Measurements from ENCODE around the gene SNN. TPM values are rescaled to one million over a fixed set of nuclear protein-coding genes. Genes with fewer than 3 reads are reported as not detected.
A peak's percentile ranks its signal among the peaks of the same experiment; 100 is the strongest.

Gene SNN
- total and polyA plus RNA-seq, 3 experiments from 2014 or later: 5.8 to 10.6 (median 6.0) TPM

DNA sequence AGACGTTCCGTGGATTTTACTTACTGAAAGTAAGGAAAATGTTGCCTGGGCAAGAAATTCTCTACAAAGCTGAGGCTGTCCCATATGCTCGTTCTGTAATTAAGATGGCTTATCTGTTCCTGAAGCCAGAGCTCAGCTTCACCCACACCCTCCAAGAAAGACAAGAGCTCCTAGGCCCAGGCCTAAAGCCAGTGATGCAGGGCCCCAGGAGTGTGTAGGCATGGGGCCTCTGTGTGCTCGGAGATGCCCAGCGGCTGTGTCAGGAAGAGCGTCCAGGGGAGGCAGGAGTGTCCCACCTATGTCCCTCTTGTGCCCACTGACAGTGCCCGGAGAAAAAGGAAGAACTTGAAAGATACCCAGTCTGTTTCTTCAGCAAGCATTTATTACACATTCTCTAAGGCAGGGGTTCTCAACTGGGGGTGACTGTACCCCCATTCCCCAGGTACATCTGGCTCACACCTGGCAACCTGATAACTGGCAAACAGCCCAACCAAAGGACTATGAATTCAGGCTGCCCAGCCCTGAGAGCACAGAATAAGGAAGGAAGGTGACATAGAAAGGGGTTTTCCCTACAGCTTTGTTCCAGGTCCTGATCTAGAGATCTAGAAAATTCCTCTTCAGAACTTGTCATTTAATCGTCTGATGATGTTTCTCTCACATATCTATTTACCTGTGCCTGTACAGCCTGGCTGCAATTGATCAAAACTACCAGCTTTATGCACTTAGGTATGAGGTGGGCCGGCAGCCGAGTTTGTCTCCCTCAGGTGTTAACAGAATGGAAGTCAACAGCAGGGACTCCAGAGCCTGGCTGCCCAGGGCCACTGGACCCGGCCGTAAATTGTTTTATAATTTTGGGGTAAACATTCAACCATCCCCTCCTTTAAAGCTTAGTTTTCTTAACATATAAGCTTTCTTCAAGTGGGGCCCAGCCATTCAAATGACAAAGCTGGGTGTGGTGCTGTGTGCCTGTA lies 12.0 kb downstream of the SNN start:
- ChIA-PET POLR2A (interaction anchor here (0.9 kb wide), 1 partner anchor 11 kb away, joined by 3 read pairs; no protein-coding TSS in a partner anchor), CTCF (interaction anchor here (0.8 to 1.4 kb wide), 3 partner anchors 11 to 284 kb away, joined by 3 read pairs; no protein-coding TSS in a partner anchor)
- no peaks in the 10 kb centered on the region for H3K27me3 Mint-ChIP-seq
- Histone ChIP-seq H3K27ac (ENCODE audit: low read depth, low read length) (no peak overlapping the region), H3K9me3 (ENCODE audit: low read length) (no peaks in the 10 kb centered on the region), H3K4me3 (ENCODE audit: low read length) (no peak overlapping the region), H3K4me1 (ENCODE audit: insufficient read depth, low read length) (peaks cover 24% of the 10 kb centered on the region), H3K27me3 (ENCODE audit: insufficient read depth, low read length, poor library complexity, severe bottlenecking) (no peaks in the 10 kb centered on the region), H3K36me3 (ENCODE audit: insufficient read depth, low read length) (peaks cover 45% of the 10 kb centered on the region)
- H3K27ac Mint-ChIP-seq: peak overlapping the region in 7 of 8 donors; percentile 3 to 91 (median 80)
- peak overlapping the region in 1 of 7 donors; percentile 26 for H3K4me3 Mint-ChIP-seq
- peaks cover 11 to 93% (median 33%) of the 10 kb centered on the region in 3 donors for H3K36me3 Mint-ChIP-seq
- H3K9me3 Mint-ChIP-seq: no peaks in the 10 kb centered on the region
- peaks cover 32 to 70% (median 37%) of the 10 kb centered on the region in 3 donors for H3K4me1 Mint-ChIP-seq
- DNase-seq: no peak

DNA sequence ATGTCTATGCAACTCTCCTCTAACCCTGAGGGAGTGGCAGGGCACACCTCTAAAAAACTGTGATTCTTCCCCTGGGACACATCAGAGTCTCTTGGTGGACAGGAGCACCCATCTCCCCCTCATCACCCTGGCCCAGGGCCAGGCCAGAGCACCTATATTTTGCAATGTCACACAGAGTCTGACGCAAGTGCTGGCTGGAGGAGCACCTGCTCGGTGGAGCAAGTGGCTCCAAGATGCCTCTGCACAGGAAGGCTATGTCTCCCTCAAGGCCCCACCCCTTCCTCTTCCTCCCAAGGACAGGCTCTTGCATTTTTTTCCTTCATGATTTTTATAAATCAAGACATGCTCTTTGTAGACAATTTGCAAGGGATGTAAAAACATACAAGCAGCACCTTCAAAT lies 13.3 kb downstream of the SNN start:
- ChIA-PET POLR2A (no interaction called here), CTCF (interaction anchor here (1.1 kb wide), 1 partner anchor 33 kb away, joined by 3 read pairs; no protein-coding TSS in a partner anchor)
- no peaks in the 10 kb centered on the region for H3K27me3 Mint-ChIP-seq
- Histone ChIP-seq H3K27me3 (ENCODE audit: insufficient read depth, low read length, poor library complexity, severe bottlenecking) (no peaks in the 10 kb centered on the region), H3K36me3 (ENCODE audit: insufficient read depth, low read length) (peaks cover 52% of the 10 kb centered on the region), H3K27ac (ENCODE audit: low read depth, low read length) (no peak overlapping the region), H3K9me3 (ENCODE audit: low read length) (no peaks in the 10 kb centered on the region), H3K4me3 (ENCODE audit: low read length) (no peak overlapping the region), H3K4me1 (ENCODE audit: insufficient read depth, low read length) (peaks cover 24% of the 10 kb centered on the region)
- H3K27ac Mint-ChIP-seq: peak overlapping the region; percentile 53 to 85 (median 80)
- peak overlapping the region in 4 of 7 donors; percentile 14 to 56 (median 42) for H3K4me3 Mint-ChIP-seq
- peaks cover 29 to 62% (median 33%) of the 10 kb centered on the region in 3 donors for H3K4me1 Mint-ChIP-seq
- no peak for DNase-seq
- H3K9me3 Mint-ChIP-seq: no peaks in the 10 kb centered on the region
- H3K36me3 Mint-ChIP-seq: peaks cover 11 to 94% (median 35%) of the 10 kb centered on the region in 3 donors

DNA sequence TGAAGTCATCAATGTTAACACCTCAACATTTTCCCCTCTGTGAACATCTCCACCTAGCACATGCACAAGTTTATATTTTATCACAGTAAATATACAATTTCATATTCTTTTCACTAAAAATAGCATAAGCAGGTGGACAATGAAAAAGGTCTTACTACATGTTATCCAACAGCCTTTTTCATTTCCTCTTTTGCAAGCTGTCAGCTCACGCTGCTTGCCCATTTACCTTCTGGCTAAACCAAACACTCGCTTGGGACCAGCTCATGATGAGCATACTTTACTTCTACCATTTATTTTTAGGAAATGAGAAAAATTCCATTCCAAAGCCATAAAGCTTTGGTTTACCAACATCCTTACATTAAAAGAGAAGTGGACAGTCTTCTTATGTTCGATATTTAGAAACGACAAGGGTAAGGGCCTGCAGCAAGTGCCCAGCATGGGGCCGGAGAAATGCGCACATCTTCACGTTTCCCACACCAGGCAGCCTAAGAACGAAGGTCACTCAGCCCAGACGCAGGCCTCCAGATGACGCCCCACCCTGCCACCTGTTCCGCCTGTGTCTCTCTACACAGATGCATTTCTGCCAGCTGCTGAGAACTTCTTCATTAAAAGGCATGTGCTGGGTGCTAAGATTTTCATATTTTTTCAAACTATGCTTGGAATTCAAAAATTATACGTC lies 13.9 kb downstream of the SNN start:
- no peaks in the 10 kb centered on the region for H3K27me3 Mint-ChIP-seq
- Histone ChIP-seq H3K27me3 (ENCODE audit: insufficient read depth, low read length, poor library complexity, severe bottlenecking) (no peaks in the 10 kb centered on the region), H3K4me1 (ENCODE audit: insufficient read depth, low read length) (peaks cover 24% of the 10 kb centered on the region), H3K36me3 (ENCODE audit: insufficient read depth, low read length) (peaks cover 46% of the 10 kb centered on the region), H3K4me3 (ENCODE audit: low read length) (no peak overlapping the region), H3K9me3 (ENCODE audit: low read length) (no peaks in the 10 kb centered on the region), H3K27ac (ENCODE audit: low read depth, low read length) (no peak overlapping the region)
- peak overlapping the region in 7 of 8 donors; percentile 53 to 85 (median 79) for H3K27ac Mint-ChIP-seq
- ChIA-PET CTCF (interaction anchor here (1.1 kb wide), 1 partner anchor 33 kb away, joined by 3 read pairs; no protein-coding TSS in a partner anchor), POLR2A (no interaction called here)
- H3K4me1 Mint-ChIP-seq: peaks cover 29 to 58% (median 33%) of the 10 kb centered on the region in 3 donors
- DNase-seq: no peak
- H3K4me3 Mint-ChIP-seq: peak overlapping the region in 3 of 7 donors; percentile 38 to 56 (median 47)
- peaks cover 16 to 94% (median 35%) of the 10 kb centered on the region in 3 donors for H3K36me3 Mint-ChIP-seq
- H3K9me3 Mint-ChIP-seq: no peaks in the 10 kb centered on the region

DNA sequence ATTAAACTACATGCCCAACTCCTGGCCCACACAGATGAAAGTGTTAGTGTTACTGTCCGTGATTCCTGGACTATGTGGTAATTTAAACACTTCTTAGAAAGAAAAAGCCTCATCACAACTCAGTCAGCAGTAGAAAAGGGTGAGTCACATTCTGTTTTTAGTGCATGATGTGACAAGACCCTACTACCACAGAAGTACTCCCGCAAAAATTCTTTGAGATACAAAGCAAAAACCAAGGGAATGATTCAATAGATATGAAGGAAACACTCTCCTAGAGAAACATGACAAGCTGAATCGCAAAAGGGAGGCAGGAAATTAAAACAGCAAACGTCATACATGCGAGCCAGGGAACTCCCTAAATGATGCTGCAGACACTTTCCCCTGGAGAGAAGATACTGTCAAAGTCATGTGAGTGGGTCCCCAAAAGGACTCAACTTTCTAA lies 14.4 kb downstream of the SNN start:
- H3K27me3 ChIP-seq (ENCODE audit: insufficient read depth, low read length, poor library complexity, severe bottlenecking): no peaks in the 10 kb centered on the region
- H3K4me1 Mint-ChIP-seq: peaks cover 27 to 52% (median 33%) of the 10 kb centered on the region in 3 donors
- no peak overlapping the region for H3K4me3 Mint-ChIP-seq
- no peaks in the 10 kb centered on the region for H3K27me3 Mint-ChIP-seq
- ChIA-PET CTCF (no interaction called here), POLR2A (no interaction called here)
- no peaks in the 10 kb centered on the region for H3K9me3 ChIP-seq (ENCODE audit: low read length)
- no peak overlapping the region for H3K4me3 ChIP-seq (ENCODE audit: low read length)
- DNase-seq: no peak
- peaks cover 24% of the 10 kb centered on the region for H3K4me1 ChIP-seq (ENCODE audit: insufficient read depth, low read length)
- peaks cover 52% of the 10 kb centered on the region for H3K36me3 ChIP-seq (ENCODE audit: insufficient read depth, low read length)
- H3K9me3 Mint-ChIP-seq: no peaks in the 10 kb centered on the region
- H3K27ac ChIP-seq (ENCODE audit: low read depth, low read length): no peak overlapping the region
- H3K27ac Mint-ChIP-seq: peak overlapping the region in 6 of 8 donors; percentile 2 to 54 (median 29)
- peaks cover 16 to 94% (median 33%) of the 10 kb centered on the region in 3 donors for H3K36me3 Mint-ChIP-seq

DNA sequence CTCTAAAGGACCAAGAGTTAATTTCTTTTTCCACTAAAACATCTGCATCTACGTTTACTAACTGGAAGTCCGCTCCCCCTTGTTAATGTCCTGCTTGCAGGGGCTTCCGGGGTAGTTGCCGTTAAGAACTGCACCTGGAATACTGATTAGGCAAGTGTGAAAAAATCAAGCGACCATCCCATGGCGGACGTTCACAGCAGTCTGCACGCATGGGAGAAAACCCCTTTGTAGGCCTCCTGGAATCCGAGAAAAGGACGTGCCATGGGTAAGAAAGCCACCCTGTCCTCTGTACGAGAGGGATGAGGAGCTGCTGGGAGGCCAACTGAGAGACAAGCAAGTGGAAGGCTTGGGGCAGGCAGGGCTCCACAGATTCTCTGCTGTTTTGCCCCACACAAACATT lies 14.9 kb downstream of the SNN start:
- Mint-ChIP-seq H3K4me1 (peaks cover 26 to 48% (median 33%) of the 10 kb centered on the region in 3 donors), H3K36me3 (peaks cover 16 to 94% (median 34%) of the 10 kb centered on the region in 3 donors), H3K9me3 (no peaks in the 10 kb centered on the region), H3K27me3 (no peaks in the 10 kb centered on the region), H3K4me3 (no peak overlapping the region), H3K27ac (peak overlapping the region in 3 of 8 donors; percentile 27 to 68 (median 40))
- DNase-seq: no peak
- H3K4me1 ChIP-seq (ENCODE audit: insufficient read depth, low read length): peaks cover 24% of the 10 kb centered on the region
- H3K36me3 ChIP-seq (ENCODE audit: insufficient read depth, low read length): peaks cover 52% of the 10 kb centered on the region
- CTCF ChIA-PET: interaction anchor here (1.2 kb wide), 1 partner anchor 31 kb away, joined by 5 read pairs; no protein-coding TSS in a partner anchor
- POLR2A ChIA-PET: no interaction called here
- H3K27ac ChIP-seq (ENCODE audit: low read depth, low read length): no peak overlapping the region
- H3K27me3 ChIP-seq (ENCODE audit: insufficient read depth, low read length, poor library complexity, severe bottlenecking): no peaks in the 10 kb centered on the region
- H3K9me3 ChIP-seq (ENCODE audit: low read length): no peaks in the 10 kb centered on the region
- no peak overlapping the region for H3K4me3 ChIP-seq (ENCODE audit: low read length)

DNA sequence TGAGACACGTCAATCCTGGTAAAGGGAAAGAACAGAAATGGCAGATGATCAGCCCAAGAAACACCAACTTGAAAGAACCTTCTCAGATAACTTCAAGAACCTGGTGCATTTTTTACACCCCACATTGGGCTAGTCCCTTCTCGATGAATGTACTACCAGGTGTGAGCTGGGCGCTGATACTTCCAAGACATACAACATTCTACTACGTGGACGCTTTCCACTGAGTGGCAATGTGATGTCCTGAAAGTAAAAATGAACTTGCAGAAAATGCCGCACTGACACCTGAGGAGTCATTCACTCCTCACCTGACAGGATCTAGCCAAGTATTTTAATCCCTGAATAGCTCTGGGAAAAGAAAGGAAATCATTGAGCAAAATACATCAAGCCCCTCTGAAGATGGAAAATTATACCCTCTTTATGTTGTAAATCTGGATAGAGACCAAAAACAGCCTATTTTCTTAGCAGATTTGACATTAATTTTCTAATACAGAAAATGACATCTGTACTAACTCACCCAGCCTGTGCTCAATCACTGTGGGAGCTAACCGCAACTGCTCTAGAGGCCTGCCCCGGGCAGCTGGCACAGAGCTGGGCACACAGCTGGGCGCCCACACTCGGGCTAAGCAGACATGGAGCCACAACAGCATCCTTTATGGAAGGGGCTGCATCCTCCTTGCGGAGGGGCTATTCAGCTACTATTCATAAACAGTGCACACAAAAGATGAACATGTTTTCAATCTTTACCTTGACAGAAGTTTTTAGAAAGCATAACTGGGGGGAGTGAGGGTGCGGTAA lies 16.2 kb downstream of the SNN start:
- Histone ChIP-seq H3K4me3 (ENCODE audit: low read length) (no peak overlapping the region), H3K27ac (ENCODE audit: low read depth, low read length) (no peak overlapping the region), H3K4me1 (ENCODE audit: insufficient read depth, low read length) (peaks cover 33% of the 10 kb centered on the region), H3K27me3 (ENCODE audit: insufficient read depth, low read length, poor library complexity, severe bottlenecking) (no peaks in the 10 kb centered on the region), H3K9me3 (ENCODE audit: low read length) (no peaks in the 10 kb centered on the region), H3K36me3 (ENCODE audit: insufficient read depth, low read length) (peaks cover 40% of the 10 kb centered on the region)
- CTCF ChIA-PET: interaction anchor here (1.2 kb wide), 1 partner anchor 30 kb away, joined by 5 read pairs; no protein-coding TSS in a partner anchor
- Mint-ChIP-seq H3K9me3 (no peaks in the 10 kb centered on the region), H3K4me1 (peaks cover 29 to 49% (median 37%) of the 10 kb centered on the region in 3 donors), H3K27me3 (no peaks in the 10 kb centered on the region), H3K27ac (peak overlapping the region in 2 of 8 donors; percentile 26 to 42), H3K4me3 (no peak overlapping the region), H3K36me3 (peaks cover 14 to 94% (median 34%) of the 10 kb centered on the region in 3 donors)
- POLR2A ChIA-PET: no interaction called here
- DNase-seq: no peak

DNA sequence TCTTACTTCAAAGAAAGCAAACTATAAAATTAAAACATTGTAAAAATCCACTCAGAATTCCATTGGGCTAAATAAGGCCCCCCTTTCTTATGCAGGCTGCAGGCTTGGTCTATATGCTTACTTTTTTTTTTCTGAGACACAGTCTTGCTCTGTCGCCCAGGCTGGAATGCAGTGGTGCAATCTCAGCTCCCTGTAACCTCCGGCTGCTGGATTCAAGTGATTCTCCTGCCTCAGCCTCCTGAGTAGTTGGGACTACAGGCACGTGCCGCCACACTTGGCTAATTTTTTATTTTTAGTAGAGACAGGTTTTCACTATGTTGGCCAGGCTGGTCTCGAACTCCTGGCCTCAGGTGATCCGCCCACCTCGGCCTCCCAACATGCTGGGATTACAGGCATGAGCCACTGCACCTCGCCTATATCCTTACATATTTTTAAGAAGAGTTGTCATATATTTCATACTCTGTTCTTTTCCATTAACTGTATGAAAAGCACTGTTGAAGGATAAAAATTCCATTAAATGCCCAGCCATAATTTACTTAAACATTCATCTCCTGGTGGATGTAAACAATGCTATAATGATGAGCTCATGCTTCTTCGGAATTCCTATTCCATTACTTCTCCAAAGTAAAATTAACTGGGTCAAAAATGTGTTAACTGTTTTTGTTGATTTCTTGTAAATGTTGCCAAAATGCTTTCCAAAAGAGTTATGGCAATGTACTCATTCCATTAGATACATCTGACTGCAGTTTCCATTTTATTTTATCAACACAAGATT lies 17.8 kb downstream of the SNN start:
- Histone ChIP-seq H3K4me3 (ENCODE audit: low read length) (no peak overlapping the region), H3K9me3 (ENCODE audit: low read length) (no peaks in the 10 kb centered on the region), H3K27me3 (ENCODE audit: insufficient read depth, low read length, poor library complexity, severe bottlenecking) (no peaks in the 10 kb centered on the region), H3K4me1 (ENCODE audit: insufficient read depth, low read length) (peaks cover 35% of the 10 kb centered on the region), H3K36me3 (ENCODE audit: insufficient read depth, low read length) (peaks cover 36% of the 10 kb centered on the region), H3K27ac (ENCODE audit: low read depth, low read length) (no peak overlapping the region)
- Mint-ChIP-seq H3K27ac (peak overlapping the region in 3 of 8 donors; percentile 15 to 27 (median 17)), H3K4me1 (peaks cover 26 to 47% (median 41%) of the 10 kb centered on the region in 3 donors), H3K9me3 (no peaks in the 10 kb centered on the region), H3K27me3 (no peaks in the 10 kb centered on the region), H3K36me3 (peaks cover 8 to 92% (median 34%) of the 10 kb centered on the region in 3 donors), H3K4me3 (no peak overlapping the region)
- no peak for DNase-seq
- POLR2A ChIA-PET: no interaction called here
- CTCF ChIA-PET: no interaction called here

All from CD8-positive, alpha-beta memory T cell (primary cell).